Common myeloid progenitor, CD34-positive (primary cell): ENCODE measurements around the gene TMEM238.

Experiments
- CTCF ChIA-PET: fragments of 350-600 bp; sonication (Branson Sonifier 250); formaldehyde crosslinking; loops from one replicate; lab custom pipeline; 2021; ENCODE audit warnings: antibody characterized with exemption; lab: Charles Lee
- POLR2A ChIA-PET: fragments of 350-600 bp; sonication (Branson Sonifier 250); formaldehyde crosslinking; loops from one replicate; lab custom pipeline; 2021; ENCODE audit warnings: antibody characterized with exemption; lab: Charles Lee
- DNase-seq, 3 donors: peaks; one replicate each; pipeline versions ENCODE4 v3.0.0 to v3.0.0-alpha.2; 2013
- H3K27ac ChIP-seq, 2 experiments: 1 replicate in 1 of 2; 2 replicates in 1 of 2; pipeline ENCODE4 v1.7.0; 2013; ENCODE audit warnings: inconsistent platforms in 2 of 2, low read length in 2 of 2, mild to moderate bottlenecking in 2 of 2, low read depth in 1 of 2, moderate library complexity in 1 of 2; ENCODE audit not compliant: severe bottlenecking in 2 of 2, insufficient read depth in 1 of 2, poor library complexity in 1 of 2
- H3K27me3 ChIP-seq, 5 experiments: replicated peaks in 2 of 5; 1 replicate in 3 of 5; 2 replicates in 2 of 5; pipeline versions ENCODE4 v1.6.1 to v1.7.0; 2013; ENCODE audit warnings: low read length in 4 of 5, mild to moderate bottlenecking in 2 of 5, moderate library complexity in 2 of 5, inconsistent platforms in 1 of 5; ENCODE audit not compliant: insufficient read depth in 5 of 5, control insufficient read depth in 4 of 5
- H3K36me3 ChIP-seq, 4 experiments: 1 replicate in 2 of 4; 2 replicates in 2 of 4; pipeline versions ENCODE4 v1.6.1 to v1.7.0; 2013; ENCODE audit warnings: low read length in 3 of 4, control low read depth in 1 of 4, mild to moderate bottlenecking in 1 of 4; ENCODE audit not compliant: control insufficient read depth in 4 of 4, insufficient read depth in 4 of 4
- H3K4me1 ChIP-seq, 4 experiments: 1 replicate in 3 of 4; 2 replicates in 1 of 4; pipeline versions ENCODE4 v1.6.1 to v1.7.1; 2013; ENCODE audit warnings: low read length in 3 of 4, mild to moderate bottlenecking in 3 of 4, control low read depth in 1 of 4, inconsistent platforms in 1 of 4, moderate library complexity in 1 of 4; ENCODE audit not compliant: control insufficient read depth in 4 of 4, insufficient read depth in 4 of 4; ENCODE audit errors: control extremely low read depth in 1 of 4
- H3K4me3 ChIP-seq, 7 experiments: 1 replicate in 4 of 7; 2 replicates in 3 of 7; pipeline versions ENCODE4 v1.5.1 to v1.7.0; 2013; ENCODE audit warnings: mild to moderate bottlenecking in 7 of 7, low read length in 6 of 7, moderate library complexity in 6 of 7, inconsistent platforms in 2 of 7, low read depth in 2 of 7, control low read depth in 1 of 7; ENCODE audit not compliant: insufficient read depth in 4 of 7, control insufficient read depth in 1 of 7; ENCODE audit errors: extremely low read depth in 1 of 7
- H3K9me3 ChIP-seq, 5 experiments: 1 replicate in 4 of 5; 2 replicates in 1 of 5; pipeline versions ENCODE4 v1.6.1 to v1.7.1; 2013; ENCODE audit warnings: low read length in 4 of 5, mild to moderate bottlenecking in 2 of 5, inconsistent platforms in 1 of 5, low read depth in 1 of 5, moderate library complexity in 1 of 5; ENCODE audit not compliant: control insufficient read depth in 4 of 5, insufficient read depth in 2 of 5; ENCODE audit errors: control extremely low read depth in 1 of 5
- WGBS: methylation state at CpG from one replicate; pipeline ENCODE4 v1.1.5; 2013; ENCODE audit not compliant: insufficient coverage; 5-methylcytosine and 5-hydroxymethylcytosine counted together

TMEM238 gene

GRCh38 chr19:55386493-55386971 is 2.4 kb upstream of the TMEM238 start:
- DNase-seq, result no peak
- ChIA-PET POLR2A (interaction anchor here (0.6 to 2.2 kb wide), 5 partner anchors 11 to 48 kb away, joined by 3 to 14 read pairs (median 5); partner anchors contain the start of genes KMT5C and UBE2S), CTCF (interaction anchor here (1.2 to 4.8 kb wide), 2 partner anchors 12 to 94 kb away, joined by 3 to 25 read pairs; no protein-coding TSS in a partner anchor)
- Histone ChIP-seq H3K36me3 (peaks cover 11 to 52% (median 43%) of the 10 kb centered on the region in 4 experiments), H3K27me3 (no peaks in the 10 kb centered on the region), H3K4me1 (peaks cover 0 to 64% (median 54%) of the 10 kb centered on the region in 4 experiments), H3K4me3 (peak overlapping the region; percentile 84 to 99 (median 99)), H3K27ac (peak overlapping the region; percentile 80 to 95), H3K9me3 (no peaks in the 10 kb centered on the region)
- WGBS, result 3% methylated on average over 33 of the region's 33 CpGs

- Histone ChIP-seq H3K36me3 (peaks cover 8 to 46% (median 37%) of the 10 kb centered on the region in 4 experiments), H3K4me3 (peak within 1 kb of the TSS; percentile 84 to 99 (median 99)), H3K9me3 (no peaks in the 10 kb centered on the region), H3K27ac (peak within 1 kb of the TSS; percentile 80 to 95), H3K27me3 (no peaks in the 10 kb centered on the region), H3K4me1 (peaks cover 0 to 62% (median 54%) of the 10 kb centered on the region in 4 experiments)
- ChIA-PET CTCF (interaction anchor here (1.2 to 4.8 kb wide), 2 partner anchors 13 to 94 kb away, joined by 3 to 25 read pairs; no protein-coding TSS in a partner anchor), POLR2A (interaction anchor here (0.6 to 2.2 kb wide), 5 partner anchors 17 to 466 kb away, joined by 3 to 14 read pairs (median 5); partner anchors contain the start of genes KMT5C and UBE2S)
- under 1% methylated on average over 68 of the region's 68 CpGs for WGBS
- peak; percentile 98 to 99 (median 99) for DNase-seq
These were observed 1.8 kb upstream of the TMEM238 start, which contains the start of gene RPL28 for GRCh38 chr19:55385724-55386492. Gene RPL28 (plus strand): TSS chr19:55385932. CDS start chr19:55386358, 426 bp downstream.

GRCh38 chr19:55384920-55385723 is 1.0 kb upstream of the TMEM238 start:
- 4% methylated on average over 28 of the region's 34 CpGs for WGBS
- peak; percentile 92 to 96 (median 96) for DNase-seq
- CTCF ChIA-PET, result interaction anchor here (0.5 to 4.8 kb wide), 16 partner anchors 10 to 244 kb away, joined by 3 to 37 read pairs (median 5); partner anchors contain the start of genes KMT5C and PPP6R1
- Histone ChIP-seq H3K9me3 (no peaks in the 10 kb centered on the region), H3K4me3 (peak overlapping the region; percentile 15 to 99 (median 99)), H3K36me3 (peaks cover 5 to 38% (median 31%) of the 10 kb centered on the region in 4 experiments), H3K27me3 (no peaks in the 10 kb centered on the region), H3K27ac (peak overlapping the region; percentile 80 to 95), H3K4me1 (peaks cover 0 to 62% (median 54%) of the 10 kb centered on the region in 4 experiments)
- POLR2A ChIA-PET, result interaction anchor here (0.6 to 1.5 kb wide), 4 partner anchors 18 to 466 kb away, joined by 3 to 6 read pairs (median 4); partner anchors contain the start of gene KMT5C

- ChIA-PET CTCF (interaction anchor here (0.5 to 3.1 kb wide), 19 partner anchors 14 to 243 kb away, joined by 3 to 37 read pairs (median 5); partner anchors contain the start of genes KMT5C and PPP6R1), POLR2A (interaction anchor here (0.5 to 1.5 kb wide), 10 partner anchors 11 to 731 kb away, joined by 3 to 11 read pairs (median 4); partner anchors contain the start of genes KMT5C, PPP6R1 and UBE2S)
- Histone ChIP-seq H3K9me3 (no peaks in the 10 kb centered on the region), H3K36me3 (peaks cover 2 to 22% (median 18%) of the 10 kb centered on the region in 4 experiments), H3K27ac (peak overlapping the region in 1 of 2 experiments; percentile 58), H3K27me3 (no peaks in the 10 kb centered on the region), H3K4me3 (peak overlapping the region; percentile 54 to 99 (median 99)), H3K4me1 (peaks cover 0 to 49% (median 48%) of the 10 kb centered on the region in 4 experiments)
- WGBS, result 2% methylated on average over 66 of the region's 88 CpGs
- peak; percentile 71 to 85 (median 83) for DNase-seq
These were observed 587 bp downstream of the TMEM238 start for GRCh38 chr19:55383279-55384130.

GRCh38 chr19:55382522-55383054 is 1.5 kb downstream of the TMEM238 start:
- H3K9me3 ChIP-seq, result no peaks in the 10 kb centered on the region
- H3K27me3 ChIP-seq, result peaks cover 0 to 5% (median 0%) of the 10 kb centered on the region in 5 experiments
- ChIA-PET CTCF (interaction anchor here (0.8 to 3.1 kb wide), 9 partner anchors 30 to 181 kb away, joined by 3 to 37 read pairs (median 5); partner anchors contain the start of gene KMT5C), POLR2A (interaction anchor here (0.5 to 1.4 kb wide), 2 partner anchors 81 to 113 kb away, joined by 3 read pairs; no protein-coding TSS in a partner anchor)
- peak overlapping the region in 1 of 2 experiments; percentile 58 for H3K27ac ChIP-seq
- 100% methylated on average over 1 of the region's 3 CpGs for WGBS
- no peak for DNase-seq
- H3K4me3 ChIP-seq, result peak overlapping the region in 2 of 7 experiments; percentile 60 to 99
- peaks cover 0 to 39% (median 38%) of the 10 kb centered on the region in 4 experiments for H3K4me1 ChIP-seq
- H3K36me3 ChIP-seq, result peaks cover 2 to 13% (median 10%) of the 10 kb centered on the region in 4 experiments
